UCSD-AML1 (cell line): ENCODE results near the gene NRXN3.

Experiments
- DNase-seq: peaks from one replicate; lab custom pipeline; 2025; ENCODE audit not compliant: unreplicated experiment; lab: John Stamatoyannopoulos, UW

The NRXN3 gene

DNA sequence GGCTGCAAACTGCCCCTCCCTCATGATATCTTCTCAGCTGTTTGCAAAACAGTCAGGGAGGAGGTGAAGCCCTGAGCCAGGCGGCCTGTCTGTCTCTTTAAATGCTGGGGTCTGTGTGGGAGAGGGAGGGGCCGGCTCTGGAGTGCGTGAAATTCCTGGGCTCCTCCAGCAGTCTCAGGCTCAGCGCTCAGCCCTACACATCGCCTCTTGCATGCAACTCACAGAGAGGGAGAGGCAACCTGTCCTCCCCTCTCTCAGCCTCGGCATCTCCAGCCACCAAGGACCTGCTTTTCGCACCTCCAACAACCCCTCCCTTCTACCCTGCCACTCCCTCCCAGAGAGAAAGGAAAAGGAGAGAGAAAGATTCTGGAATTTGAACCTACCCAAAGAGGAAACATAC is at the start of gene NRXN3:
Gene NRXN3 (plus strand): TSS at position 171 of the 400 bp plus-strand sequence. CDS start 72,721 bp downstream, outside the sequence.
- DNase-seq: no peak

DNA sequence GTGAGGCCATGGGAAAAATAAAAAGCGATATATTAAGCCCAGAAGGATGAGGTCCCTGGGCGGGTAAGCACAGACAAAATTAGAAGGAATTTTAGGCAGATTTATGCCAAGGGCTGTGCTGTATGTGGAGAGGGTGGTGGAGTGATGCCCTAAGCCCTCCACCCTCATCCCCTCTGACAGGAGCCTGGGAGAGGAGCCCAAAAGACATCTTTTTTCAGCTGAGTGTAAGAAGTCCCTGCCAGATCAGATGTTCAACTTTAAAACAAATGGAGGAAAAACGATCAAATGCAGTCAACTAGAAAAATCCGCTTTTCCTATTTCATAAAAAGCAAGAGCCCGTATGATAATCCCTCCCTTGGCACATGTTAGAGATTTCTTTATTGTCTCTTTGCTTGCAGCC is 47.7 kb upstream of the NRXN3 start:
- DNase-seq: no peak

DNA sequence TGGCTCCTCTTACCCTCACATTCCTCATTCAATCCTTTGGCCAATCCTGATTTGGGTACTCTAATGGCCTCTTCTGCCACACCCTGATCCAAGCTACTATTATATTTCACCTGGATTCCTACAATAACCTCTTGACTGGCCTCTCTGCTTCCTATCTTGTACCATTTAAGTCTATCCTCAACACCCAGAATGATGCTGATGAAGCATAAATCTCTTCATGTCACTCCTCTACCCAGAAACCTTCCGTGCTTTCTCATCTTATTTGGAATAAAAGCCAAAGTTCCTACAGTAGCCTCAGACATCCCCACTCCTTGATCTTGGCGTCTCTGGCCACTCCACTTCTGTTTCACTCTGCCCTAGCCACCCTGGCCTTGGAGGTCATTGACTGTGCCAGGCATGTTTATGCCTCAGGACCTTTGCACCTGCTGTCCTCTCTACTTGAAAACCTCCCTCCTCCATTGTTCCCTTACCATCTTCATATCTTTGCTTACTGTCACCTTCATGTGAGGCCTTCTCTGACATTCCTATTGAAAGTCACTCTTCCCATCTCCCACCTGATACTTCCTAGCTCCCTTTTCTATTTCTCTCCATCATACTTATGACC is 46.4 kb upstream of the NRXN3 start:
- DNase-seq: no peak

DNA sequence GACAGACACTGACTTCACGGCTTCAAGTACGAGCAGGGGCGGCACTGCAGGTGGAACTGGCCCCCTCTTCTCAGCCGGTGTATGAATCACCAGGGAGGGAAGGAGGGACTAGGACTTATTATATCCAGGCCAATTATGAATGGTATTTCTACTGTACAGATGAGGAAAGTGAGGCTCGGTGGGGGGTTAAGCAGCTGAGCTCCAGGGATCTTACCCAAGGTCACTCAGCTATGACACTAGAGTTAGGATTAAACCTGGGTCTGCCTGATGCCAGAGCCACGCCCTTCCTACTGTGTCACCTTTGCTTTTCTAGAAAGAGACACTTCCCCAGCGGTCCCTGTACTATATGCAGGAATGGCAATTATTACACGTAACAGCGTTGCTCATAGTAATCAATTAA is 42.2 kb upstream of the NRXN3 start:
- DNase-seq: no peak

DNA sequence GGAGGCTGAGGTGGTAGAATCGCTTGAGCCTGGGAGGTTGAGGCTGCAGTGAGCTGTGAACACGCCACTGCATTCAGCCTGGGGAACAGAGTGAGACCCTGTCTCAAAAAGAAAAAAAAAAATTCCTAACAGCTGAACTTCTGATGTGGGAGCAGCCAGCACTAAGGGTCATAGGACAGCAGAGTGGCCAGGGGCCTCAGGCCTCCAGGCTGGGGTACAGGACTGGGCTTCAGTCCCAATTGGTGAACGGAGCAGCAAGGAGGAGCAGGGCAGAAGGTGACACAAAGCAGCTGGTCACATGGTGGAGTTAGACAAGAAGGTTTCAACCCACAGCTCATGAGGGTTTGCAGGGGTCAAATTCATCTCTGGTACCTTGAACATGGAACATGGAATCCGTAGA is 40.8 kb upstream of the NRXN3 start:
- DNase-seq: no peak

DNA sequence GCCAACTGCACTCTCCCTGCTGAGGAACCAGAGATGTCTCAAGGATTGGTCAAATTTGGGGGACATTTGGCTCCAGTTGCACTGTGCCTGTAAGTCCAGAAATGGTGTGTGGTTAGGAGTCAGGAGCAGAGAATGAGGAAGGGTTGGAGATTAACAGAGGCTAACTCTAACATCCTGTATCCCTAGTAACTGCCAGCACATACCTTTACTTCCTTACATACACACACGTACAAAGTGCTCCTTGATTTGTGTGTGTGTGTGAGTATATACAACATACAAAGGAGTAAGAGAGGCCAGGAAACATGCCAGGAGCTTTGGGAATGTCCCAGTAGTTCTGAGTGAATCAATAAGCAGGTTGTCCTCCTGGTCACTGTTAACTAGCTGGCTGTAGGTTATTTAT is 39.8 kb upstream of the NRXN3 start:
- no peak for DNase-seq

DNA sequence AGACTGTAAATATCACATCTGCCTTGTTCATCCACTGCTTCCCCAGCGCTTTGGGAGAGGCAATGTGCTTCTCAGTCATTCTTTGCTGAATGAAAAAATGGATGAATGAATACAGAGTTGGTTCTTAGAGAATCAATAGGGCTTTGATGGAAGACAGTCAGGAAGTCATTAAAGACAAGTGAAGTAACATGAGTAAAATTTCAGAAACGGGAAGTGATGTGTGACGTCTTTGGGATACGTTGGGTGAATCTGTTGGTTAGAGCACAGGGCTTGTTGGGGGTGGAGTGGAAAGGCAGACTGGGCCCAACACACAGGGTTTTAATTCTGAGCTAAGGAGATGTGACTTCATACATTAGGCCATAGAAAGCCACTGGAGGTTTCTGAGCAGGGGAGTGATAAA is 39.0 kb upstream of the NRXN3 start:
- no peak for DNase-seq

DNA sequence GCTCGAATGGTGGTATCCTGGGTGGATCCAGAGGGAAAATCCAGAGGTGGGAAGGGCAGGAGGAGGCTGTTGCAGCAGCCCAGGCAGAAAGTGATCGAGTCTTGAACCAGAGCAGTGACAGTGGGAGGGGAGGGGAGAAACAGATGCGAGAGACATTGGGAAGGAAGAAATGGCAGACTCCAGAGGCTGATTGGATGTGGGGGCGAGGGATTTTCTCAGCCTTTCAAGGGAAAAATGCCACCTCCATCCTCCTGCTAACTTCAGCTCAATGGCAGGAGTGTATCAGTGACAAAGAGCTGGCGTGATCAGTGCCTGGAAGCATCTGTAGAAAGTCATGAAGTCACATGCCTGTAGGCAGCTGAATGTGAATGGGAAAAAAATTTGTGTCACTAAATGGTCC is 38.6 kb upstream of the NRXN3 start:
- no peak for DNase-seq

DNA sequence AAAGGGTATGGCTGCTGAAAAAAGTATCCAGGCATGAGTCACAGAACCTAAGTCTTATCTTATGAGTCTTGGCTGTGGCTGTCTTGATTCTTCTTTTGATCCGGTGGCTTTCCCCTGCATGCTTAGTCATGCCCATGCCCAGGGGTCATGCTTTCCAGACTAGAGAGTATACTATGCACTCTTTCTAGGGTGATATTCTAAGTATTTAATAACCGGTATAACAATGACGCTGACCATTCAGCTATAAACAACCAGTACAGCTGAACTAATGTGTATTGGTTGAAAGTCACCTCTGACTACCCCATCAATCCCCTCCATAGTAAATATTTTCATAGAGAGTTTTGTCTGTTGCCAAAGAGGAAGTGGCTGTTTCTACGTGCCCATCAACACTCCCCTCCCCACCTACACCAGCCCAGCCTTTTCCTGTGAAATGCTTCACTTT is 34.7 kb upstream of the NRXN3 start:
- peak; percentile 41 for DNase-seq

DNA sequence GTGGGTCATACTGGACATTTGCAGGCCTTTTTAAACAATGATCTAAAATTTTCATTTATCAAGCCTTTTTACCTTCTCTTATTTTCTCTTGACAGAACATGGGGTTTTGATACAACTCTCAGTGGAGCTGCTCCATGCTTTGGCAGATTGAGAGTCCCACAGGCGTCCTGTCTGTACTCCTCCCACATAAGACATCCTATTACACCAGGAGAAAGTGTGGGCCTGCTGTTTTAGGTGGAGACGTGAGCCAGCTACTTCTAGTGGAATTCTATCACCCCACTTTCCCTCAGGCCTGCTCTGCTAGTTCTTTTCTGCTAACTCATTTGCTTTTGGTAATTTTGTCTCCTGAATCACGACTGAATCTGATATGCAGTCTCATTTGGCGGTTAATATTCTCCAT is 33.5 kb upstream of the NRXN3 start:
- DNase-seq: no peak

DNA sequence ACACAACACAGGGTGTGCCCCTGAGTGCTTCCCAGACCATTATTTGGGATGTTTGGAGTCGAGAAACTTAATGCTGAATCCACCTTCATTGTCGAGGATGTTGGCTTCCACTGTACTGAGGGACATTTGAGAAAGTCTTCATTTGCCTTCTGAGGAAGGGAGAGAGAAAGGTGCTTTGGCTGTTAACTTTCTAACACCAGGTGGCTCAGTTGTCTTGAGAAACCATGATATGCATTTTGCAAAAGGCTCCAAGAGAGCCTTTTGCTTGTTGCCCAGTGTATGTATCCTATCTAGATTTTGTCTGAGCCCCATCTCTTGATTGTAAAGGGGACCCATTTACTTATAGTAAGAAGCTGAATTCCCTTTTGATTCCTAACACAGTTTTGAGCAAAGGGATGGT is 28.6 kb upstream of the NRXN3 start:
- DNase-seq: no peak

DNA sequence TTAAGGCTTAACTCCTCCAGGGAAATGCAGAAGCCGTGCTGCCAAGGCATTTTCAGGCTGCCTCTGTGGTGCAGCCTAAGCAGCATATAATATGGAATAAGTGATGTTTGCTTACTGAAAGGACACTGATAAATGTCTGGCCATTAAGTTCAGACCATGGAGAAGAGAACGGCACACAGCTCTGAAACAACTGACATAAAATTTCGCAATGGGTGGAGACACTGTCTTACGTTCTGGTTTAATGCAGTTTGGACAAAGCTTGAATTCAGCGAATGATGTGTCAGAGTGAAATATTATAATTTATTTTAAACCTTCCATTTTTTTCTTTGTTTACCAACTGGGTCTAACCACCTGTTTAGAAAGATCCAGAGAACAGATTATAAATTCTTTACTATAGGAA is 27.2 kb upstream of the NRXN3 start:
- no peak for DNase-seq

DNA sequence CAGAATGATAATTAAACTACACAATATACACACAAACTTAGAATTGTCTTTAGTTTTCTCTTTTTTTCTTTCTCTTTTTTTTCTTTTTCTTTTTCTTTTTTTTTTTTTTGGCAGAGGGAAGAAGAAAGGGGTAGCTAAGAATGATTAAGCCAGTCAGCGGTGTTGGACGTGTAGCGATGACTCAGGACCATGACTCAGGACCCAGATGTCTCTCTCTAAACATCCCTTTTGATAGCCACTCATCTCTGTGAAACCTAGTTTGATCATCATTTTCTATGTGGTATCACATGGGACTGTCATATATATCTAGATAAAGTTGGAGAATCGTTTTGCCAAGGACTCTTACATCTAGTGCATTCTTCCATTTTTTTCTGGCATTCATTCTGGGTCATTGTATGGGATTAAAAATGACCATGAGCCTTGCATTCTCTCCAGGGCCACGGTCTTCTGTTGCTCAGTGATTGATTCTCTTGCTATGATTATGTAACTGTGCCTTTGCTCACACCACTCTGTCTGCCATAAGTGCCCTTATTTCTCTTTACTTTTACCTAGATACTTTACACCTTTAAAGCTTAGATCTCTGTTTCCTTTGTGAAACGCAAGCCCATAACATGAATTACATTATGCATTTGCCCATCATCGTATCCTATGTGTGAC is 26.6 kb upstream of the NRXN3 start:
- DNase-seq: no peak

DNA sequence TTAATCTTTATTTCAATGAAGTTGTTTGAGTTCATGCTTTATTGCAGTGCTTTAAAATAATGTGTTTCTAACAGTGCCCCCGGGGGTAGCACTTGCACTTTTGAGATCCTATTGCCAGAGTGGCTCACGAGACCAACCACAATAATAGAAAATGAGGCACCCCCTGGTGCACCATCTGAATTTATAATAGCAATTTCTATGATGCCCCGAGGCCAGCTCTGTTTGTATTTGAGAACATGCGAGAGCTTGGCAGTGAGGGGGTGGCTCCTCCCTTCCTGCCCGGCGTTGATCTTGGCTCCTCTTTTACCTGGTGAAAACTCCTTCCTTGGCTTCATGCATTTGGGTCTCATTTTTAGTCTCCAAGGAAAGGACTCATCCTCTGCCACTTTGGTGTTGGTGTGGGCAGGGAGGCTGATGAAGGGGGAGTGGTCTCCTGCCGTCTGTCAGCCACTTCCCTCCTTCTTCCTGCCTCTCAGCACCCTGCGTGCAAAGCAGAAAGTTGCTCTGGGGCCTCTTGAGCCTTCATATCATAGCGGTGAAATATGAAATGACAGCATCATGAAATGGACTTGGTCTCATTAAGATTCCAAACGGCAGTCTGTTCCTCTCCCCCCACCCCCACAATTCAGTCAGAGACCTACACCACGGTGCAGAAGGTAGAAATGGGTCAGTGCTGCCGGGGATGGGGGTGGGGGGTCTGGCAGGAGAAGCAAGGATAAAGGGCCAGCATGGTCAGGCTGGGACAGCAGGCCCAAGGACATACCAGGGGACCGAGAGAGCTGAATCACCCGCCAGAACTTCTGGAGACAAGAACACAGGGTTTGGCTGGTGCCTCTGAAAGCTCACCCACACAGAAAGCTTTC is 17.7 kb upstream of the NRXN3 start:
- DNase-seq: peak; percentile 59

DNA sequence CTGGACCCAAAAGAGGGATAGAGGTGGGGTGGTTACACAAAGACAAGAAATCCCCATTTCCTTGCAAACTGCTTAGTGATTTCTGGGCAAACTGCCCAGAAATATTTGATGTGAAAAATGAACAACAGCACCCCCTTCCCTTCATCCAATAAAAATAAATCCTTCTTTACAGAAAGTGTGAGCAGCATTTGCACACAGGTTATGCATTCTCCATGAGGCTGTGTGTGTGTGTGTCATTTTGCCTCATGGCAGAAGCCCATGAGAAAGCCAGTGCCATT is 17.2 kb upstream of the NRXN3 start:
- DNase-seq: no peak

DNA sequence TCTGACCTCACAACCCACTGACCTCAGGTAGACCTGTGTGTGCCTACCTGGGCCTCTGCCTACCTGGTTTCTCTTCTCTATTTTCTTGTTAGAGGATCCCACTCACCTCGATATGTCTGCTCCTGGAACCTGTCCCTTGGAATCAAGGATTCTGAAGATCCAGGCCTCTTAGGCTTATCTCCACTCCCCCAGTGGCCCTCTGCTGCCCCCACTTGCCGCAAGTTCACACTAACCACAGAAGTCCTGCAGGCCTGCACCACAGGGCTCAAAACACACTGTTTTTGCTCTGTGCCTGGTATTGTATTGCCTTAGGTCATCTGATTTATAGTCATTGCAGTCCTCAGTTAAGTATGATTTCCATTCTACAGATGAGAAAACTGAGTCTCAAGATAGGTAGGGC is 15.3 kb upstream of the NRXN3 start:
- DNase-seq: peak; percentile 39

DNA sequence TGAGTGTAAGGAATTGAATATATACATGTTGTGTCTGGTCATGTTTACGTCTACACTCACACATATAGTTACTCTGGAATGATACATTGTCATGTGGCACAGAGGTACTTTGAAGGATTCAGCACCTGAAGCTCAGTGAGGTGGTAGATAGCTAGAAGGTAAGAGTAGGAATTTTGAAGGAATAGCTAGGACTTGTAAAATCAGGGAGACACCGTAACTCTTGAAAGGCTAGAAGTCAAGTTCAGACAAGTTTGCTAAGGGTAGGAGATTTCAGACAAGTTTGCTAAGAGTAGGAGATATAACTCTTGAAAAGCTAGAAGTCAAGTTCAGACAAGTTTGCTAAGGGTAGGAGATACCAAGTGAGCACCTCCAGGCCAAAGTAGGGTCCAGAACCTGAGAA is 14.0 kb upstream of the NRXN3 start:
- no peak for DNase-seq

DNA sequence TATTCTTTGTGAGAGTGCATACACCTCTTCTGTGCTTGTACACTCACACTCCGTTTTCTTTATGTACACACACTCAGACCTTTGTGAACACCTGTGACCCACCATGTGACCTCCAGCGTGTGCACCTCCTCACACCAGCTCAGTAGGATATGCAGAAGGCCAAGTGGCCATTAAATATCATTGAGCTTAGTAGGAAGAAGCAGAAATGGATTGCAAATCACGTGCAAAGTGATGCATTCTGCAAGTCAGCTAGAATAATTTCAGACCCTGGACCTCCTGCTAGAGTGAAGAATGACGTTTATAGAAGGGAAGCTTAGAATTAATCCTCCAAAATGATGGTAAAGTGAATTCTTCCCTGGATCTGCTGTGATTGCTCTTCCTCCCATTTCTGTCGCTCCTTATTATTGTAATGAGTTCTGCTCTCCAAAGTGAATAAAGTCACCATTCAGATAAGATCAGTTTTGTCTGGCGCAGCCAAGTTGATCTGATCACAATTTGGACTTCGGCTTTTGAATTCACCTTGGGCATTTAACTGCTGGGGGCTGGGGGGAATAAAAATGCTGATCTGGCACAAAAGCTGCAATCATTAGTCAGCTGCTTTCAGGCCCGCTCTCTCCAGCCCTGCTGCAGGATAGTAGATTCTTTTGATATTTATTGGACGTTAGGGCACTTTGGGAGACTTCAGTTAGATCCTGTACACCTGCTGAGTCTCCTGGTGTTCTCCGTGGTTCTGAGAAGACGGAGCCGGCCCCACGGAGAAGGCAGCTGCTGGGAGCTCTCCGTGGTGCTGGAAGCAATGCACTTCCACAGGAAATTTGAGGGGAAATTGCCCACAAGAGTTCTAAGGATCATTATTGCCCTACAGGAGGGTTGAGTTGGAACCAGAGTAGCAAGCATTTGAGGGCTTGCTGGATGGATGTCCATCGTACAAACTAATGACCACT is 12.4 kb upstream of the NRXN3 start:
- DNase-seq: peak; percentile 61

DNA sequence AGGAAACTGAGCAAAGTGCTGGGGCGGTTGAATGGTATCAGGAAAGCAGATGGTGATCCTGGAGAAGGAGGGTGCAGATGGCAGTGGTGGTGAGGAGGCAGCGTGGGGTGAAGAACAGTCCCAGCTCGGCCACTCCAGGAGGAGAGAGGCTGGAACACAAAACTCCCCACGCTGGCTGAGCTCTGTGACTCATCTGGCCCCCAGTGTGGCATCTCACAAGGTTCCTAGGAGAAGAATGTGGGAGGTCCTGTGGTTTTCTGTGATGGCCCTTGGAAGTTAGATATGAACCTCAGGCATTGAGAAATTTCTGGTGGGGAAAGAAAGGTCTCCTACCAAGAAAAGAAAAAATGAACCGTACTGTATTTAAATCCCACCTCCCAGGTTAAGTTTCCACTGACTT is 8.0 kb upstream of the NRXN3 start:
- DNase-seq: peak; percentile 31

DNA sequence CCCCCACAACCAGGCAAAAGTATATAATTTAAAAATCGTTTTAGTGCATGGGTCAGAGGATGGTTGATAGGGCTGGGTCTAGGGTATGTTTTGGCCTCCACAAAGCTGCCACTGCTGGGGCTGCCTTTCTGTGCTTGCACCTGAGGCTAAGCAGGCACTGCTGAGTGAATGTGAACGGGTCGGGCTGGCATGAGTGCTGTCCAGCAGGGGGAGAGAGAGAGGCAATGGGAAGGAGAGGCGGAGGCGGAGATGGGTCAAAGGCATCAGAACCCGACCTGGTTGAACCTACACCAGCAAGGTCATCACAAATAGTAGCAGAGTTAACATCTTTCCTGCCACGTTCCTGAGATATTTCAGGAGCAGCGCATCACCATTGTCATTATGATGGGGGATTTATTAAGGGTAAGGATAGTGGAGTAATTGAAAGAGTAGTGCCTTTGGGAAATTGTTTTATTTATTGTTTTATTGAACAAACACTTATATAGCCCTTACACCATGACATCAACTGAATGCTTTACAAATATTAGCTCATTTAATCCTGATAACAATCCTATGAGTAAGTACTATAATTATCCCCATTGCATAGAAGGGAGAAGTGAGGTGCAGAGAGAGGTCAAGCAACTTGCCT is 5.8 kb upstream of the NRXN3 start:
- DNase-seq: peak; percentile 32

DNA sequence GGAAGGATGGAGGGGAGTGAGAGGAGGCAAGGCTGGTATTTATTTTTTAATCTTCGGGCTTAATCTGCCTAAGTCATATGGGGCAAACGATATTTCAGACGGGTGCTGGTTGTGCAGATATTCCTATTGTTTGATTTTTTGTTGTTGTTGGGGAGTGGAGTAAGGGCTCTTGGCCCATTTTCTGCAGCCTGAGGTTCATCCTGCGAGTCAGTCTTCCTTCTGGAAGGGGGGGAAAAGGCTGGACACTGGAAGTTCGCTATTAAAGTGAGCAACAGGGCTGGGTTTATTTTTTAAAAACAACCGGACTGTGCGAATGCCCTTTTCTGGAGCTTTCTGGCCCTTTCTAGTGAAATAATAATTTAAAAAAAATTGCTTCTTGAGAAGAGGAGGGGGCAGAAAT is 2.3 kb downstream of the NRXN3 start:
- DNase-seq: no peak
